HepG2 (cell line): ENCODE results near the gene TFE3. TPM values are rescaled to one million over a fixed set of nuclear protein-coding genes. Genes with fewer than 3 reads are reported as not detected.
A peak's percentile ranks its signal among the peaks of the same experiment; 100 is the strongest.

Experiments
- ATF1 ChIP-seq: IDR thresholded peaks from 2 replicates; pipeline ENCODE4 v1.6.1; 2016; ENCODE audit warnings: mild to moderate bottlenecking, control low read depth
- BHLHE40 ChIP-seq: IDR thresholded peaks from 2 replicates; pipeline ENCODE4 v1.6.1; 2011; ENCODE audit warnings: low read length, improper control_type of control experiment
- CREB1 ChIP-seq, 2 experiments: fragments of 450-650 bp in 1 of 2; IDR thresholded peaks; 2 replicates each; pipeline ENCODE4 v1.6.1; 2016 to 2017; ENCODE audit warnings: control low read depth in 1 of 2, mild to moderate bottlenecking in 1 of 2, missing compliant biosample characterization in 1 of 2, missing genetic modification characterization in 1 of 2
- E2F1 ChIP-seq: sonication (generic); formaldehyde crosslinking; IDR thresholded peaks from 2 replicates; pipeline ENCODE4 v1.5.0; 2020; ENCODE audit warnings: missing genetic modification reagents
- FOSL1 ChIP-seq: sonication (generic); formaldehyde crosslinking; IDR thresholded peaks from 2 replicates; pipeline ENCODE4 v1.9.0; 2021; ENCODE audit warnings: missing genetic modification reagents, borderline replicate concordance
- GABPA ChIP-seq, 2 experiments: IDR thresholded peaks; 2 replicates each; pipeline ENCODE4 v1.6.1; 2011 to 2016; ENCODE audit warnings: low read depth in 2 of 2, low read length in 1 of 2, missing biosample characterization in 1 of 2, missing genetic modification characterization in 1 of 2
- GMEB1 ChIP-seq: sonication (generic); formaldehyde crosslinking; IDR thresholded peaks from 2 replicates; pipeline ENCODE4 v1.5.1; 2020; ENCODE audit warnings: missing genetic modification reagents, mild to moderate bottlenecking, borderline replicate concordance
- GPBP1L1 ChIP-seq: sonication (generic); formaldehyde crosslinking; IDR thresholded peaks from 2 replicates; pipeline ENCODE4 v1.5.0; 2020; ENCODE audit warnings: mild to moderate bottlenecking, missing genetic modification reagents
- MTF2 ChIP-seq: sonication (generic); formaldehyde crosslinking; IDR thresholded peaks from 2 replicates; pipeline ENCODE4 v1.5.0; 2020; ENCODE audit warnings: missing genetic modification reagents, borderline replicate concordance
- NCOA5 ChIP-seq: sonication (generic); formaldehyde crosslinking; IDR thresholded peaks from 2 replicates; pipeline ENCODE4 v1.4.0; 2020; ENCODE audit warnings: missing genetic modification reagents
- RAD51 ChIP-seq: fragments of 450-650 bp; IDR thresholded peaks from 2 replicates; pipeline ENCODE4 v1.6.1; 2016; ENCODE audit warnings: borderline replicate concordance
- RARG ChIP-seq: sonication (generic); formaldehyde crosslinking; IDR thresholded peaks from 2 replicates; pipeline ENCODE4 v1.4.0; 2020; ENCODE audit warnings: low read depth, mild to moderate bottlenecking, missing genetic modification reagents
- SMARCC2 ChIP-seq: fragments of 450-650 bp; IDR thresholded peaks from 2 replicates; pipeline ENCODE4 v1.6.1; 2017; ENCODE audit warnings: antibody characterized with exemption, mild to moderate bottlenecking
- TBL1XR1 ChIP-seq: fragments of 150-350 bp; IDR thresholded peaks from 2 replicates; pipeline ENCODE4 v1.6.1; 2014; ENCODE audit warnings: borderline replicate concordance, low read length; ENCODE audit not compliant: partially characterized antibody
- ZNF550 ChIP-seq: sonication (generic); formaldehyde crosslinking; IDR thresholded peaks from 2 replicates; pipeline ENCODE4 v1.4.0; 2020; ENCODE audit warnings: mild to moderate bottlenecking, missing genetic modification reagents, borderline replicate concordance
- polyA plus RNA-seq, 8 experiments: library from polyadenylated mRNA; depleted of rRNA in 3 of 8; stranded (reverse) in 7 of 8; unstranded in 1 of 8; fragments of >200 nt; fragmentation: Illumina TruSeq in 4 of 8; extraction: Trizol in 4 of 8; gene quantifications; 2 replicates each; pipeline versions ENCODE4 v1.2.1 to v1.2.3, GENCODE V29; 2011 to 2016; ENCODE audit warnings: low read depth in 4 of 8, missing spikeins in 1 of 8, mixed read lengths in 1 of 8; ENCODE audit not compliant: insufficient read depth in 1 of 8
- total RNA-seq, 5 experiments: library from RNA; depleted of rRNA; stranded (reverse); fragments of >200 nt; fragmentation: Illumina TruSeq; extraction: Trizol; gene quantifications; 2 replicates each; pipeline ENCODE4 v1.2.3, GENCODE V29; 2016; ENCODE audit warnings: low read depth in 1 of 5
- TF ChIP-seq, protein P1 (sequence below): sonication (generic); formaldehyde crosslinking; IDR thresholded peaks from 2 replicates; pipeline ENCODE4 v1.4.0; 2020; ENCODE audit warnings: low read depth, missing genetic modification reagents
- TF ChIP-seq, protein P2 (sequence below): sonication (generic); formaldehyde crosslinking; IDR thresholded peaks from 2 replicates; pipeline ENCODE4 v1.9.0; 2021; ENCODE audit warnings: missing genetic modification reagents, borderline replicate concordance

TFE3 gene
- total and polyA plus RNA-seq, 2 of the 13 experiments (the other 11 are each of a cell fraction or from before 2014, with no cell fraction given): 8.3 to 12.3 TPM

DNA sequence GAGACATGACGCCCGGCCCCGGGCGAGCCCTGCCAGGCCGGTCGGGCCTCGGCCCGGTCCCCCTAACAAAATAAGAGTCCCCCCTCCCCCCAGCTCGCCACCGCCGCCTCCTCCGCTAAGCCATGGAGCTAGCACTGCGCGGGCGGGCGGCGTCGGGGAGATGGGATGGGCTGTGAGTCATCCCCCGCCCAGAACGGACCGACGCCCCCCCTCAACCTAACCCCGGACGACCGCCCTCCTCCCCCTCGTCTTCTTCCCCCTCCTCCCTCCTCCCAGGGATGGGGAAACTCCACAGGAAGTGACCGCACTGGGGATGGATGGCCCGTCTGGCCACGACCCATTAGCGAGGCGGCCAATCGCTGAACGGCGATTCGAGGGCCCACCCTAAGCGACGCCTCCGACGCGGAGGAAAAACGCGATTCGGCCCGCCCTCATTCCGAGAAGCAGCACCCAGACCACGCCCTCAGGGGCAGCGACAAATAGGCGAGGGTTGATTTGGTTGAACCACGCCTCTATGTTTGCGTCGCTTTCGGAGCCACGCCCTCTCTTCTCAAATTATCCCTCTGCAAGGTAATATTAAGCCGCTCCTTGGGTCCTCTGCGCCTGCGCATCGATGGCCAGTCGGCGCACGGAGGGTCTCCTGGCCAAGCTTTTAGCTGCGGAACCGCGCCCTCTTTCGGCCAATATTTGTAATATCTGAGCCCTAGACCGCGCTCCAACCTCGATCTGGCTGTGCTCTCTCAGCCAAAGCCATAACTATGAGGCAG, at the start of gene TFE3 (continued):
- TF ChIP-seq, protein P1, sequence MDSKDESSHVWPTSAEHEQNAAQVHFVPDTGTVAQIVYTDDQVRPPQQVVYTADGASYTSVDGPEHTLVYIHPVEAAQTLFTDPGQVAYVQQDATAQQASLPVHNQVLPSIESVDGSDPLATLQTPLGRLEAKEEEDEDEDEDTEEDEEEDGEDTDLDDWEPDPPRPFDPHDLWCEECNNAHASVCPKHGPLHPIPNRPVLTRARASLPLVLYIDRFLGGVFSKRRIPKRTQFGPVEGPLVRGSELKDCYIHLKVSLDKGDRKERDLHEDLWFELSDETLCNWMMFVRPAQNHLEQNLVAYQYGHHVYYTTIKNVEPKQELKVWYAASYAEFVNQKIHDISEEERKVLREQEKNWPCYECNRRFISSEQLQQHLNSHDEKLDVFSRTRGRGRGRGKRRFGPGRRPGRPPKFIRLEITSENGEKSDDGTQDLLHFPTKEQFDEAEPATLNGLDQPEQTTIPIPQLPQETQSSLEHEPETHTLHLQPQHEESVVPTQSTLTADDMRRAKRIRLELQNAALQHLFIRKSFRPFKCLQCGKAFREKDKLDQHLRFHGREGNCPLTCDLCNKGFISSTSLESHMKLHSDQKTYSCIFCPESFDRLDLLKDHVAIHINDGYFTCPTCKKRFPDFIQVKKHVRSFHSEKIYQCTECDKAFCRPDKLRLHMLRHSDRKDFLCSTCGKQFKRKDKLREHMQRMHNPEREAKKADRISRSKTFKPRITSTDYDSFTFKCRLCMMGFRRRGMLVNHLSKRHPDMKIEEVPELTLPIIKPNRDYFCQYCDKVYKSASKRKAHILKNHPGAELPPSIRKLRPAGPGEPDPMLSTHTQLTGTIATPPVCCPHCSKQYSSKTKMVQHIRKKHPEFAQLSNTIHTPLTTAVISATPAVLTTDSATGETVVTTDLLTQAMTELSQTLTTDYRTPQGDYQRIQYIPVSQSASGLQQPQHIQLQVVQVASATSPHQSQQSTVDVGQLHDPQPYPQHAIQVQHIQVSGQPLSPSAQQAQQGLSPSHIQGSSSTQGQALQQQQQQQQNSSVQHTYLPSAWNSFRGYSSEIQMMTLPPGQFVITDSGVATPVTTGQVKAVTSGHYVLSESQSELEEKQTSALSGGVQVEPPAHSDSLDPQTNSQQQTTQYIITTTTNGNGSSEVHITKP (CRISPR knock-in tag): no peak
- TF ChIP-seq TBL1XR1 (no peak), BHLHE40 (no peak), GPBP1L1 (no peak), RARG (CRISPR knock-in tag) (no peak), ZNF550 (CRISPR knock-in tag) (no peak), GABPA (IDR thresholded peaks at IDR 0.05; ENCODE audit: low read depth, low read length) (peak; percentile 57), GABPA (CRISPR knock-in tag; IDR thresholded peaks at IDR 0.05; ENCODE audit: low read depth) (peak; percentile 84), RAD51 (no peak), GMEB1 (CRISPR knock-in tag) (no peak; the same call in 1 of the 2 replicates), FOSL1 (CRISPR knock-in tag) (no peak), ATF1 (peak; percentile 63), E2F1 (no peak), MTF2 (CRISPR knock-in tag) (no peak), NCOA5 (no peak), SMARCC2 (no peak), CREB1 (IDR thresholded peaks at IDR 0.05) (peak; percentile 72), CREB1 (CRISPR knock-in tag; IDR thresholded peaks at IDR 0.05) (peak; percentile 70; the same call in 1 of the 2 replicates)
- TF ChIP-seq, protein P2, sequence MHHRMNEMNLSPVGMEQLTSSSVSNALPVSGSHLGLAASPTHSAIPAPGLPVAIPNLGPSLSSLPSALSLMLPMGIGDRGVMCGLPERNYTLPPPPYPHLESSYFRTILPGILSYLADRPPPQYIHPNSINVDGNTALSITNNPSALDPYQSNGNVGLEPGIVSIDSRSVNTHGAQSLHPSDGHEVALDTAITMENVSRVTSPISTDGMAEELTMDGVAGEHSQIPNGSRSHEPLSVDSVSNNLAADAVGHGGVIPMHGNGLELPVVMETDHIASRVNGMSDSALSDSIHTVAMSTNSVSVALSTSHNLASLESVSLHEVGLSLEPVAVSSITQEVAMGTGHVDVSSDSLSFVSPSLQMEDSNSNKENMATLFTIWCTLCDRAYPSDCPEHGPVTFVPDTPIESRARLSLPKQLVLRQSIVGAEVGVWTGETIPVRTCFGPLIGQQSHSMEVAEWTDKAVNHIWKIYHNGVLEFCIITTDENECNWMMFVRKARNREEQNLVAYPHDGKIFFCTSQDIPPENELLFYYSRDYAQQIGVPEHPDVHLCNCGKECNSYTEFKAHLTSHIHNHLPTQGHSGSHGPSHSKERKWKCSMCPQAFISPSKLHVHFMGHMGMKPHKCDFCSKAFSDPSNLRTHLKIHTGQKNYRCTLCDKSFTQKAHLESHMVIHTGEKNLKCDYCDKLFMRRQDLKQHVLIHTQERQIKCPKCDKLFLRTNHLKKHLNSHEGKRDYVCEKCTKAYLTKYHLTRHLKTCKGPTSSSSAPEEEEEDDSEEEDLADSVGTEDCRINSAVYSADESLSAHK: no peak
